Astrocyte (in vitro differentiated cells and primary cell): Measurements from ENCODE around the gene TRMT112.

Source experiments
- CTCF ChIP-seq: IDR thresholded peaks from 2 replicates; pipeline ENCODE4 v1.5.1; 2011; ENCODE audit warnings: low read depth, mild to moderate bottlenecking, inconsistent platforms, low read length, moderate library complexity; ENCODE audit not compliant: insufficient read depth
- EZH2 ChIP-seq: IDR thresholded peaks from 2 replicates; pipeline ENCODE4 v1.6.1; 2012; ENCODE audit warnings: mild to moderate bottlenecking, low read length, inconsistent platforms; ENCODE audit not compliant: insufficient read depth

DNA sequence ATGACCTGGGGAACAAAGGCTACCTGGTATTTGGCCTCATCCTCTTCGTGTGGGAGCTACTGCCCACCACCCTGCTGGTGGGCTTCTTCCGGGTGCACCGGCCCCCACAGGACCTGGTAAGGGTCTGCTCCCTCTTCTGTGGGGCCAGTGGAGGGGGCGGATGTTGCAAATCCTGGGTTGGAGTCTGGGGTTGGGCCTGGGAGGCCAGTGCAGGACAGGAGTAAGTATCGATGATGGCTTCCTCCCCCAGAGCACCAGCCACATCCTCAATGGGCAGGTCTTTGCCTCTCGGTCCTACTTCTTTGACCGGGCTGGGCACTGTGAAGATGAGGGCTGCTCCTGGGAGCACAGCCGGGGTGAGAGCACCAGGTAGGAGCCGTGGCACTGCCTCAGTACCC, 29.0 kb downstream of the TRMT112 start:
- TF ChIP-seq CTCF: no peak
- no peak for TF ChIP-seq EZH2
